Upper lobe of left lung (tissue), 4 donors: Measurements from ENCODE around the gene TREM2.

Source experiments
- EP300 ChIP-seq, 4 donors: sonication (generic); formaldehyde crosslinking; IDR thresholded peaks; one replicate each; pipeline ENCODE4 v1.5.1; 2017; ENCODE audit warnings: antibody characterized with exemption in 4 of 4, control low read depth in 2 of 4
- POLR2AphosphoS5 ChIP-seq, 2 donors: sonication (generic); formaldehyde crosslinking; IDR thresholded peaks; one replicate each; pipeline ENCODE4 v1.5.1; 2017; ENCODE audit warnings: antibody characterized with exemption in 2 of 2

GRCh38 chr6:41156001-41156400 is 6.9 kb downstream of the TREM2 start:
- TF ChIP-seq POLR2AphosphoS5 (IDR thresholded peaks at IDR 0.05) (no peak), EP300 (IDR thresholded peaks at IDR 0.05) (no peak)
